Measurements from ENCODE around the gene TSPAN16.
"Not testable (repeated sequence)": the region's sequence is repeated elsewhere in the genome, so short reads cannot be mapped to it uniquely, and the experiment has no call there.

The TSPAN16 gene

GRCh38 chr19:11349171-11349570 lies 53.2 kb downstream of the TSPAN16 start:
- Histone ChIP-seq H3K9me2 (replicated peaks; ENCODE audit: control insufficient read depth, low read length) (no peaks in the 10 kb centered on the region), H3K27ac (ENCODE audit: low read depth, low read length) (no peak overlapping the region), H3K36me3 (ENCODE audit: control insufficient read depth, low read length) (no peaks in the 10 kb centered on the region), H3K4me1 (ENCODE audit: control insufficient read depth, low read length) (peaks cover 27% of the 10 kb centered on the region), H3K79me2 (ENCODE audit: control insufficient read depth, low read length) (peaks cover 14% of the 10 kb centered on the region), H3K4me2 (ENCODE audit: low read length) (no peak overlapping the region), H3K9me3 (ENCODE audit: control insufficient read depth, insufficient read depth, low read length) (peaks cover 6% of the 10 kb centered on the region; the same call in 1 of the 2 replicates), H3F3A (ENCODE audit: control insufficient read depth, insufficient read depth) (no peaks in the 10 kb centered on the region; the same call in 1 of the 2 replicates), H4K20me1 (ENCODE audit: control insufficient read depth, insufficient read depth, low read depth, low read length) (no peaks in the 10 kb centered on the region), H3K27me3 (ENCODE audit: control insufficient read depth, low read length) (no peaks in the 10 kb centered on the region), H3K4me3 (ENCODE audit: low read length) (no peak overlapping the region)
- TF ChIP-seq CTCF (IDR thresholded peaks at IDR 0.05; ENCODE audit: low read depth, low read length, poor library complexity, severe bottlenecking) (no peak), EZH2phosphoT487 (IDR thresholded peaks at IDR 0.05; ENCODE audit: borderline replicate concordance, low read length) (no peak)

- H3K4me2 ChIP-seq (ENCODE audit: low read length); H4K20me1 ChIP-seq (ENCODE audit: control insufficient read depth, insufficient read depth, low read depth, low read length); H3K36me3 ChIP-seq (ENCODE audit: control insufficient read depth, low read length): not testable (repeated sequence)
Measured at GRCh38 chr19:11354102-11354501, 58.1 kb downstream of the TSPAN16 start.

GRCh38 chr19:11355160-11356073 lies 59.5 kb downstream of the TSPAN16 start, which contains the start of gene PLPPR2:
Gene PLPPR2 (plus strand): TSS chr19:11355432. CDS start chr19:11357674, 2,242 bp downstream.
- no peaks in the 10 kb centered on the region for H3K36me3 ChIP-seq (ENCODE audit: control insufficient read depth, low read length)
- no peaks in the 10 kb centered on the region for H3K27me3 ChIP-seq (ENCODE audit: control insufficient read depth, low read length)
- no peak within 1 kb of the TSS for H3K27ac ChIP-seq (ENCODE audit: low read depth, low read length)
- H3K4me1 ChIP-seq (ENCODE audit: control insufficient read depth, low read length): no peaks in the 10 kb centered on the region
- H3F3A ChIP-seq (ENCODE audit: control insufficient read depth, insufficient read depth): no peaks in the 10 kb centered on the region; the same call in 1 of the 2 replicates
- H3K9me3 ChIP-seq (ENCODE audit: control insufficient read depth, insufficient read depth, low read length): no peaks in the 10 kb centered on the region
- H3K79me2 ChIP-seq (ENCODE audit: control insufficient read depth, low read length): no peaks in the 10 kb centered on the region
- no peak within 1 kb of the TSS for H3K4me2 ChIP-seq (ENCODE audit: low read length)
- H3K9me2 ChIP-seq (replicated peaks; ENCODE audit: control insufficient read depth, low read length): no peaks in the 10 kb centered on the region
- TF ChIP-seq EZH2phosphoT487 (IDR thresholded peaks at IDR 0.05; ENCODE audit: borderline replicate concordance, low read length) (no peak), CTCF (IDR thresholded peaks at IDR 0.05; ENCODE audit: low read depth, low read length, poor library complexity, severe bottlenecking) (no peak)
- no peaks in the 10 kb centered on the region for H4K20me1 ChIP-seq (ENCODE audit: control insufficient read depth, insufficient read depth, low read depth, low read length)
- H3K4me3 ChIP-seq (ENCODE audit: low read length): no peak within 1 kb of the TSS

More at GRCh38 chr19:11354102-11354501, 58.1 kb downstream of the TSPAN16 start:
- H3K4me1 ChIP-seq (ENCODE audit: control insufficient read depth, low read length); H3K79me2 ChIP-seq (ENCODE audit: control insufficient read depth, low read length); H3K9me2 ChIP-seq (replicated peaks; ENCODE audit: control insufficient read depth, low read length); H3K27me3 ChIP-seq (ENCODE audit: control insufficient read depth, low read length); H3K27ac ChIP-seq (ENCODE audit: low read depth, low read length); H3F3A ChIP-seq (ENCODE audit: control insufficient read depth, insufficient read depth); H3K9me3 ChIP-seq (ENCODE audit: control insufficient read depth, insufficient read depth, low read length); H3K4me3 ChIP-seq (ENCODE audit: low read length): not testable (repeated sequence)

- H3K27me3 ChIP-seq (ENCODE audit: control insufficient read depth, low read length): no peaks in the 10 kb centered on the region
- H4K20me1 ChIP-seq (ENCODE audit: control insufficient read depth, insufficient read depth, low read depth, low read length): no peaks in the 10 kb centered on the region
- TF ChIP-seq CTCF (IDR thresholded peaks at IDR 0.05; ENCODE audit: low read depth, low read length, poor library complexity, severe bottlenecking): no peak
- TF ChIP-seq EZH2phosphoT487 (IDR thresholded peaks at IDR 0.05; ENCODE audit: borderline replicate concordance, low read length): no peak
- H3K9me2 ChIP-seq (replicated peaks; ENCODE audit: control insufficient read depth, low read length): no peaks in the 10 kb centered on the region
- no peak overlapping the region for H3K4me2 ChIP-seq (ENCODE audit: low read length)
- no peaks in the 10 kb centered on the region for H3K36me3 ChIP-seq (ENCODE audit: control insufficient read depth, low read length)
- no peak overlapping the region for H3K27ac ChIP-seq (ENCODE audit: low read depth, low read length)
- H3K9me3 ChIP-seq (ENCODE audit: control insufficient read depth, insufficient read depth, low read length): no peaks in the 10 kb centered on the region
- no peaks in the 10 kb centered on the region; the same call in 1 of the 2 replicates for H3F3A ChIP-seq (ENCODE audit: control insufficient read depth, insufficient read depth)
- no peak overlapping the region for H3K4me3 ChIP-seq (ENCODE audit: low read length)
- no peaks in the 10 kb centered on the region for H3K79me2 ChIP-seq (ENCODE audit: control insufficient read depth, low read length)
- no peaks in the 10 kb centered on the region for H3K4me1 ChIP-seq (ENCODE audit: control insufficient read depth, low read length)
Measured at GRCh38 chr19:11356074-11356397, 60.1 kb downstream of the TSPAN16 start.
